PC-3 (cell line): ENCODE results near the gene BIRC6. TPM values are rescaled to one million over a fixed set of nuclear protein-coding genes. Genes with fewer than 3 reads are reported as not detected.

Source experiments
- ATAC-seq: fragments of 200-7000 bp; cut with Tn5 transposase; 2 replicates; pipeline ENCODE4 v1.9.1; 2020; ENCODE audit warnings: mild to moderate bottlenecking, moderate library complexity
- BruUV-seq: library from RNA; stranded (reverse); fragments of 400-500 nt; replicated peaks from 2 replicates; lab custom pipeline; 2021; lab: Mats Ljungman, UMichigan
- CTCF ChIA-PET: fragments of 300-600 bp; sonication (Branson Sonifier 250); formaldehyde crosslinking; loops from one replicate; lab custom pipeline; 2022; ENCODE audit warnings: antibody characterized with exemption; lab: Charles Lee
- POLR2A ChIA-PET: fragments of 300-600 bp; sonication (Branson Sonifier 250); formaldehyde crosslinking; loops from one replicate; lab custom pipeline; 2022; ENCODE audit warnings: antibody characterized with exemption; ENCODE audit not compliant: unreplicated experiment; lab: Charles Lee
- DNase-seq: peaks from one replicate; pipeline ENCODE4 v3.0.0-alpha.2; 2015
- H2AFZ ChIP-seq: fragments of 300-600 bp; sonication (generic); 2 replicates; pipeline ENCODE4 v1.6.0; 2016; ENCODE audit warnings: antibody characterized with exemption, low read length
- H3F3A ChIP-seq: fragments of 300-600 bp; sonication (generic); one replicate; pipeline ENCODE4 v1.6.0; 2017; ENCODE audit warnings: antibody characterized with exemption, low read length, control low read depth, mild to moderate bottlenecking; ENCODE audit not compliant: unreplicated experiment
- H3K27ac ChIP-seq: fragments of 300-600 bp; sonication (generic); 2 replicates; pipeline ENCODE4 v1.5.1; 2016; ENCODE audit warnings: mild to moderate bottlenecking, low read length
- H3K27me3 ChIP-seq: fragments of 300-600 bp; sonication (generic); 2 replicates; pipeline ENCODE4 v1.6.1; 2016; ENCODE audit warnings: low read length, mixed read lengths
- H3K36me3 ChIP-seq: fragments of 300-600 bp; sonication (generic); 2 replicates; pipeline ENCODE4 v1.6.1; 2016; ENCODE audit warnings: low read depth, mixed run types, low read length, mixed read lengths
- H3K4me1 ChIP-seq: fragments of 300-600 bp; sonication (generic); 2 replicates; pipeline ENCODE4 v1.5.1; 2016; ENCODE audit warnings: low read length; ENCODE audit not compliant: insufficient read depth
- H3K4me2 ChIP-seq: fragments of 300-600 bp; sonication (generic); 2 replicates; pipeline ENCODE4 v1.6.0; 2016; ENCODE audit warnings: low read length
- H3K4me3 ChIP-seq: fragments of 300-600 bp; sonication (generic); 2 replicates; pipeline ENCODE4 v1.5.1; 2016; ENCODE audit warnings: mild to moderate bottlenecking, low read length, mixed read lengths
- H3K79me2 ChIP-seq: fragments of 300-600 bp; sonication (generic); 2 replicates; pipeline ENCODE4 v1.6.1; 2017; ENCODE audit warnings: low read length, mixed read lengths
- H3K9ac ChIP-seq: fragments of 300-600 bp; sonication (generic); 2 replicates; pipeline ENCODE4 v1.6.0; 2016; ENCODE audit warnings: mild to moderate bottlenecking, low read length
- H3K9me2 ChIP-seq: fragments of 300-600 bp; sonication (generic); replicated peaks from 2 replicates; pipeline ENCODE4 v1.6.1; 2016; ENCODE audit warnings: mixed run types, low read length, mixed read lengths
- H3K9me3 ChIP-seq: fragments of 300-600 bp; sonication (generic); 2 replicates; pipeline ENCODE4 v1.6.1; 2016; ENCODE audit warnings: low read length, mixed read lengths
- H4K20me1 ChIP-seq: fragments of 300-600 bp; sonication (generic); 2 replicates; pipeline ENCODE4 v1.6.1; 2016; ENCODE audit warnings: low read length, mixed read lengths
- EZH2 ChIP-seq: fragments of 300-600 bp; sonication (generic); IDR thresholded peaks from one replicate; pipeline ENCODE4 v1.6.1; 2017; ENCODE audit warnings: antibody characterized with exemption, mild to moderate bottlenecking, low read length; ENCODE audit not compliant: unreplicated experiment
- EZH2phosphoT487 ChIP-seq: fragments of 300-600 bp; sonication (generic); IDR thresholded peaks from 2 replicates; pipeline ENCODE4 v1.6.1; 2018; ENCODE audit warnings: mild to moderate bottlenecking, antibody characterized with exemption, low read length, borderline replicate concordance
- intact Hi-C: fragments of 100-400 bp; cut with micrococcal nuclease; formaldehyde crosslinking; loops from 2 replicates; pipeline ENCODE4 v1.9.0; 2023
- total RNA-seq: library from RNA; depleted of rRNA; stranded (reverse); fragments of >200 nt; gene quantifications from 2 replicates; pipeline ENCODE4 v1.2.3, GENCODE V29; 2014
- TF ChIP-seq, protein P1 (sequence below): fragments of 300-600 bp; sonication (generic); conservative IDR thresholded peaks from 2 replicates; pipeline ENCODE4 v1.5.1; 2017; ENCODE audit warnings: antibody characterized with exemption, low read depth, mild to moderate bottlenecking, low read length

Gene BIRC6
- total RNA-seq, 1 experiment from 2014 or later = 74.7 TPM

DNA sequence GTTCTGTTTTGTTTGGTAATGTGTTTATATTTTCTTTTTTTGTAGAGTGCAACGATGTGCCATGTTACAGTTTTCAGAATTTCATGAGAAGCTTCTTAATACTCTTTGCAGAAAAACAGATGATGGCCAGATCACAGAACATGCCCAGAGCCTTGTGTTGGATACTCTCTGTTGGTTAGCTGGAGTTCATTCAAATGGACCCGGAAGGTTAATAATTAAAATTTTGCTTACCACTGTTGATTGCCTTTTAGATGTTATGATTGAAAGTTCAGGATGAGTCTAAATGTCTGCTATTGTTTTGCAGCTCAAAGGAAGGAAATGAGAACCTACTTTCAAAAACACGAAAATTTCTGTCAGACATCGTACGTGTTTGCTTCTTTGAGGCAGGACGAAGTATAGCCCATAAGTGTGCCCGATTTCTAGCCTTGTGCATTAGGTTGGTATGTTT, 85.2 kb downstream of the BIRC6 start:
- peaks cover 52% of the 10 kb centered on the region for H3K36me3 ChIP-seq
- POLR2A ChIA-PET = no interaction called here
- intact Hi-C loops = no loop called here

DNA sequence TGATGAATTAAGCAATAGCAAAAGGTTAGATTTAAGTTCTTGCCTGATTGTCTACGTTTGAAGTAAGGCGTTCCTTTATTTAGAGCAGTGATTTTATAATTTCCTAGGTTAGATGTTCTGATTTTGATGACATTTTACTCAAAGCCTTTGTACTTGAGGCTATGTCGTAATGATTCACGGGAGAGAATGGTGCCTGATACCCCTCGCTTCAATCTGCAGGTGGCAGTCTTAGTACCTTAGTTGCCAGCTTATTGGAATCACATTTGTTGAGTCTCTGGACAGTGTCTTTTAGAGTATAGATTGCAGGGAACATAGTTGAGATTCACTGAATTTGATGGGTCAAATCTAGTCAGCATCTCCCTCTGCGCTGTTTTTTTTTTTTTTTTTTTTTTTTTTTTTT, 89.5 kb downstream of the BIRC6 start:
- ATAC-seq = no peak
- Histone ChIP-seq H4K20me1 (no peaks in the 10 kb centered on the region), H3K27me3 (no peaks in the 10 kb centered on the region), H3K27ac (no peak overlapping the region), H3K9me3 (no peaks in the 10 kb centered on the region), H3F3A (no peaks in the 10 kb centered on the region), H3K9ac (no peak overlapping the region), H2AFZ (no peak overlapping the region), H3K4me3 (no peak overlapping the region), H3K79me2 (no peaks in the 10 kb centered on the region), H3K36me3 (peaks cover 46% of the 10 kb centered on the region), H3K4me1 (no peaks in the 10 kb centered on the region), H3K9me2 (no peaks in the 10 kb centered on the region), H3K4me2 (no peak overlapping the region)
- TF ChIP-seq EZH2 (no peak), EZH2phosphoT487 (no peak)
- TF ChIP-seq, protein P1, sequence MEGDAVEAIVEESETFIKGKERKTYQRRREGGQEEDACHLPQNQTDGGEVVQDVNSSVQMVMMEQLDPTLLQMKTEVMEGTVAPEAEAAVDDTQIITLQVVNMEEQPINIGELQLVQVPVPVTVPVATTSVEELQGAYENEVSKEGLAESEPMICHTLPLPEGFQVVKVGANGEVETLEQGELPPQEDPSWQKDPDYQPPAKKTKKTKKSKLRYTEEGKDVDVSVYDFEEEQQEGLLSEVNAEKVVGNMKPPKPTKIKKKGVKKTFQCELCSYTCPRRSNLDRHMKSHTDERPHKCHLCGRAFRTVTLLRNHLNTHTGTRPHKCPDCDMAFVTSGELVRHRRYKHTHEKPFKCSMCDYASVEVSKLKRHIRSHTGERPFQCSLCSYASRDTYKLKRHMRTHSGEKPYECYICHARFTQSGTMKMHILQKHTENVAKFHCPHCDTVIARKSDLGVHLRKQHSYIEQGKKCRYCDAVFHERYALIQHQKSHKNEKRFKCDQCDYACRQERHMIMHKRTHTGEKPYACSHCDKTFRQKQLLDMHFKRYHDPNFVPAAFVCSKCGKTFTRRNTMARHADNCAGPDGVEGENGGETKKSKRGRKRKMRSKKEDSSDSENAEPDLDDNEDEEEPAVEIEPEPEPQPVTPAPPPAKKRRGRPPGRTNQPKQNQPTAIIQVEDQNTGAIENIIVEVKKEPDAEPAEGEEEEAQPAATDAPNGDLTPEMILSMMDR = no peak
- BruUV-seq = no TSS peak
- DNase-seq = no peak
- CTCF ChIA-PET = no interaction called here
- POLR2A ChIA-PET = no interaction called here
- intact Hi-C loops = no loop called here

More for the DNA sequence above, 85.2 kb downstream of the BIRC6 start:
- Histone ChIP-seq H3K27me3 (no peaks in the 10 kb centered on the region), H4K20me1 (no peaks in the 10 kb centered on the region), H3K27ac (no peak overlapping the region), H3K9ac (no peak overlapping the region), H3K4me3 (no peak overlapping the region), H2AFZ (no peak overlapping the region), H3K9me2 (no peaks in the 10 kb centered on the region), H3K9me3 (no peaks in the 10 kb centered on the region), H3K79me2 (no peaks in the 10 kb centered on the region), H3K4me1 (no peaks in the 10 kb centered on the region), H3F3A (no peaks in the 10 kb centered on the region), H3K4me2 (no peak overlapping the region)
- BruUV-seq = no TSS peak
- TF ChIP-seq EZH2phosphoT487 = no peak
- TF ChIP-seq, protein P1 = no peak
- no peak for ATAC-seq
- CTCF ChIA-PET = no interaction called here
- DNase-seq = no peak

DNA sequence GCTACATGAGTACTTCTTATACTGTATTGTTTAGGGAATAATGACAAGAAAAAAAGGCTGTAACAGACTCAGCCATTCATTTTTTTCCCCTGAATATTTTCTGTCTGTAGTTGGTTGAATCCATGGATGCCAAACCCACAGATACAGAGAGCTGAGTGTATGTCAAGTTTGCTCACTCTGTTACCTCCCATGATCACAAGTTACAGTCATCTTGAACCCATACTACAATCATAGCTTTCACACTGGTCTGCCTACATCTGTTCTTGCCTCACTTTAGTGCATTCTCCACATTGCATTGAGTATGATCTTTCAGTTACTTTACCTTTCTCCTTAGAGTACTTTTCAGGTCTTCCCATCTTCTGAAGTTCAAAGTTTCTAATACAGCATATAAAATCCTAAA, 94.0 kb downstream of the BIRC6 start:
- H3K4me1 ChIP-seq = no peaks in the 10 kb centered on the region
- no peaks in the 10 kb centered on the region for H3K9me2 ChIP-seq
- ATAC-seq (no peak), DNase-seq (no peak)
- ChIA-PET CTCF (no interaction called here), POLR2A (no interaction called here)
- no peak overlapping the region for H3K9ac ChIP-seq
- TF ChIP-seq, protein P1 = no peak
- no peak for TF ChIP-seq EZH2
- no TSS peak for BruUV-seq
- no peaks in the 10 kb centered on the region for H3F3A ChIP-seq
- H3K4me3 ChIP-seq = no peak overlapping the region
- no peaks in the 10 kb centered on the region for H4K20me1 ChIP-seq
- H3K9me3 ChIP-seq = no peaks in the 10 kb centered on the region
- no peak overlapping the region for H3K27ac ChIP-seq
- H2AFZ ChIP-seq = no peak overlapping the region
- intact Hi-C loops = no loop called here
- no peak overlapping the region for H3K4me2 ChIP-seq
- H3K79me2 ChIP-seq = no peaks in the 10 kb centered on the region
- H3K27me3 ChIP-seq = no peaks in the 10 kb centered on the region
- peaks cover 8% of the 10 kb centered on the region; the same call in 1 of the 2 replicates for H3K36me3 ChIP-seq
